ENCODE results near the gene ERN1.

ERN1 gene

DNA sequence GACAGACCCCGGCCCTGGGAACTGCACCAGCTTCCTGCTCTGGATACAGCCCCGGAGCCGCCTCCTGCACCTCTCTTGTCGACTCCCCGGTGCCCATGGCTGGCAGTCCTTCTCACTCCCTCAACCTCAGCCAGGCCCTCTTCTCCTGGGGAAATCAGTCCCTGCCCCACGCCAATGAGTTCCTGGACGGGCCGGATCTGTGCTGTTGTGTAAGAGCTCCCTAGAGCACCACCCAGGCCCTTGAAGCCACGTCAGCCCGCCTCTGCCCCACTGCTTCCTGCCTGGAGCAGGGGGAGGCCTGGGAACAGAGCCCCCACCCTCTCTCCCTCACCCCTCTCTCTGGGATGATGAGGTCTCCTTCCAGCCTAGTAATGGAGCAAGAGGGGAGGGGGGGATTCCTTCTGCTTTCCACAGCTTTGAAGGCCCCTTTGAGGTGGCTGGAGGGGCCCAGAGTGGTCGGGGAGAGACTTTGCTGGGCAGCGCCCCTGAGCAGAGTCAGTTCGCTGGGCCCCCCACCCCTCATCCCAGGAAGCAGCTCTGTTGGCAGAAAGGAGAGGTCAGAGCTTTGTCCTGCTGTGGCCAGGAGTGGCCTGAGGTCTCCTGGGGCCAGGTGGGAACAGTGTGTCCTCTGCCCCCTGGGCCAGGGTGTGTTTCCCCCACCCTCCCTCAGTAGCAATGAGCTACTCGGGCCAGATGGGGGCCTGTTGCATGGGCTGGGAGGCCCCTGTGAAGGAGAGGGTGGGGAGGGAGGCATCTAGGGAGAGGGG is 128.0 kb downstream of the ERN1 start:
- DNase-seq, result no peak

DNA sequence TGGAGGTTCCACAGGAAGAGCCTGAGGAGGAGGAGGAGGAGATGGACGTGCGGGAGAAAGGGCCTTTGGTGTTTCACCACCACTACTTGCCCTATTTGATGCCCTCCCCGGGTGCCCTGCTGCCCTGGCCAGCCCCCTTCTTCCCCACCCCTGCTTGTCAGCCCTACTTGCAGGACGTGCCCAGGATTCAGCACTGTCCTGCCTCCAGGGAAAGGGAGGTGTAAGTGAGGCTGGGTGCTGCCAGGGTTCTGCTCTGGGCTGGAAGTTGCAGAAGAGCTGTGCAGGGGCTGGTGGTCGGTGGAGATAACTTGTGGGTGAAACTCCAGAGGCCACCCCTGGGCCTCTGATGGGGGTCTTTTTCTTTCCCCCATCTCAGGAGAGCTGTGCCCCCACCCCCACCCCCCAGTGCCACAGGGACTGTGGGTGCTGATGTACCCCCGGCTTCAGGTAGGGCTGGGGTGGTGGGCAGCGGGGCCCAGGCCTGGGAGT is 128.8 kb downstream of the ERN1 start:
- DNase-seq, result no peak

DNA sequence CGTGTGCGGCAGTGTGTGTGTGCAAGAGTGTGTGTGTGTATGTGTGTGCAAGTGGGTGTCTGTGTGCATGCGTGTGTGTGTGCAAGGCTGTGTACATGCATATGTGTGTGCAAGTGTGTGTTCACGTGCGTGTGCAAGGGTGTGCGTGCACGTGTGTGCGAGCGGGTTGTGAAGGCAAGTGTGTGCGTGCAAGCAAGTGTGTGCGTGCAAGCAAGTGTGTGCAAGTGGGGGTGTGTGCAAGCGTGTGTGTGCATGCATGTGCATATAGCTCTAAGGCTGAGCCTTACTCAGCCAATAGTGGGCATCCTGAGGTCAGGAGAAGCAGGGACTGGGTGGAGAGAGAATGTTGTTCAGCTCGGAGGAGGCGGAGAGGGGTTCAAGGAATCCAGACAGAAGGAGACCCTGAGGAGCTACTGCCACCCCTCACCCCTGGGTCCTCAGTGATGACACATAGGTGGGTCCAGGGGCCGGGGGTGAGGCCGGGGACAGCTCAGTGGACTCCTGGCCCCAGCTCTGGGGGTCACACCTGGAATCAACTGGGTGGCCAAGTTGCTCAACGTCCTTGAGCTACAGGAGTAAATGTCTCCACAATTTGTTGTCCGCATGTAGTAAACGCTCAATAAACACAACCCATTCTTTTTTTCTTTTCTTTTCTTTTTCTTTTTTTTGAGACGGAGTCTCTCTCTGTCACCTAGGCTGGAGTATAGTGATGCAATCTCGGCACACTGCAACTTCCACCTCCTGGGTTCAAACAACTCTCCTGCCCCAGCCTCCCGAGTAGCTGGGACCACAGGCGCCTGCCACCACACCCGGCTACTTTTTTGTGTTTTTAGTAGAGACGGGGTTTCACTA is 130.0 kb downstream of the ERN1 start:
- no peak for DNase-seq

DNA sequence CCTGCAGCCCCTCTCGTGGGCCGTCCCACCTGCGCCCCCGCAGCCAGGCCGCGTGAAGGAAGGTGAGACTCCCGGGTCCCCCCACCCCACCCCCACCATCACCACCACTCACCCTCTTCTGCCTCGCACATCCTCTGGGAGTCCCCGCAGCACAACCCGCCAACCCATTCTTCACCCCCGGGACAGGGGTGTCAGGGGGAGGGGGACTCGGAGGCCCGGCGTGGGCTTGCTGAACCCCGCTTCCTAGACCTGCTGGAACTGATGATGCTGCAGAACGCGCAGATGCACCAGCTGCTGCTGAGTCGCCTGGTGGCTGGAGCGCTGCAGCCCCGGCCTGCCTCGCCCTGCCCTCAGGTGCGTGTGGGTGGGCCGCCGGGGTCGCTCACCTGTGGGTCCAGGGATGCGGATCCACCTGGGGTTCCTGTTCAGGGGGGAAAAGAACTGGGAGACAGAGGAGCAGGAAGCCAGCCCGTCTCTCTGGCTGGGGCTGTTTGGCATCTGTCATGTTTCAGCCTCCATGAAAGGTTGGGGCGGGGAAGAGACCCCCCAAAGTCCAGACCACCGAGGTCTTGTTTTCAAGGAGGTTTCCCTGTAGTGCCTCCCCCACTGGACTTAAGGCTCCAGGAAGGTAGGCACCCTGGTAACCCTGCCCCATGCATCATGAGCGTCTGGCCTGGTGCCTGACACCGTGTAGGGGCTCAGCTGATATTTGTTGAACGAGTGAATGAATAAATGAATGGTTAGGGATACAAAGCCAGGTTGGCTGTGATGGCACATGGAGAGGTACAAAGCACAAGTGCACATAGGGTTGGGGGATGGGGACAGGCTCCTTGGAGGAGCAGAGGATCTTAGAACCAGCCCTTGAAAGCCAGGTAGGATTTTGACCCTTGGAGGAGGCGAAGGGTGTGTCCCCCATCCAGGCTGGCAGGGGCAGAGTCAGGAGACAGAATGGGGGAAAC is 130.9 kb downstream of the ERN1 start:
- DNase-seq, result no peak

DNA sequence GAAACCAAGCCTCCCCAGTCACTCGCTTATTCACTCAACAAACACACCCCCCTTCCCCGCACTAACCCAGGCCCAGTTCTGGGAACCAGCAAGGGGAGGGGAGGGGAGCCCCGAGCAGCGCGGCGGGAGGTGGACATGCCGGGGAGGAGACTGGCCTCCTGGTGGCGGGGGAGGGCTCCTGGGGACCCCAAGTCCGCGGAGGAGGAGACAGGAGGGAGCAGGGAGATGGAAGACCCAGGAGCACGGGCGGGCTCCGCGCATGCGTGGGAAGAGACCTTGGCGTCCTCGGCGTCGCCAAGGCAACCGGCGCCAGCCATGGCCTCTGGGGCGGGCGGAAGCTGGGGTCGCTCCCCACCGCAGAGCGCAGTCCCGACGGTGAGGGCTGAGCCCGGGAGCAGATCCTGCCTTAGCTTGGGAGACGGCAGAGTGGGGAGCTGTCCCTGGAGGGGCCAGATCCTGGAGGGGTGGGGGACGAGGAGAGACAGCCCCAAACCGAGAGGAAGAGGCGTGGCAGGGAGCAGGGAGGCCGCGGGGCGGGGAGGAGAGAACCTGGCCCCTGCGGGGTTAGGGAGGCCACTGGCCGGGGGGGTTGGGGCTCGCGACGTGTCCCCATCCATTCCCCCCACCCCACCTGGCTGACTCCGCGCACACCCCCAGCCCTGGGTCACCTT is 131.8 kb downstream of the ERN1 start, which contains the start of gene PRR29:
Gene PRR29, plus strand, starts transcription at position 302 of the 671 bp plus-strand sequence. Its CDS starts 14 bp downstream, at position 316.
- peak; percentile 81 for DNase-seq

DNA sequence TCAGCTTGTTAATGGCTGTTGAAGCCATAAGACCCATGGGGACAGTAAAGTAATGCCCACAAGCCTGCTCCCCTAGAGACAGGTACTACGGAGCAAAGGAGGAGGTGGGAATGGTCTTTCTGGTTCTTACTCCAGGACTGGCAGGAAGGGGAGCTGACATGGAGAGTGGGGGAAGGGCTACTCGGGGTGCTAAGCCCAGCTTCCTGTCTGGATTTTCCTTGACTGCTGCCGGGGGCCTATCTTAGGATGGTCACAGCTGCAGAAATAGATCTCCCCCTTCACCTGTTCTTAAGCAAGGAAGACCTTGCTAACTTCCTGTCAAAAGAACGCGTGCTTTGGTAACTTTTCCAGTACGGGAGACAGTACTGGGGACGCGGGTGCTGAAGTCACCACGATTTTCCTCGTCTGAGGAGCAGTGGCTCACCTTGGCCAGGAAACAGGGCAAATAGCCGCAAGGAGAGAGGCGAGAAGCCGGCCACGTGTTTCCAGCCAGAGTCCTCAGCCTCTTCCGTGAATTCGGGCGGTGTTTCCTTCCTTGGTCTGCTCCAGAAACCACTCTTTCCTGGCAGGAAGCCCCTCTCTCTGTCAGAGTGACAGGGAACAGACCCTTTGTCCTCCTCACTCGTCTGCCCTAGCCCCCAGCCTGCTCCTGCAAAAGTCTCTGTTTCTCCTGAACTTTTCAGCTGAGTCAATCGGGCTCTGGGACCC is 132.4 kb downstream of the ERN1 start:
- no peak for DNase-seq

DNA sequence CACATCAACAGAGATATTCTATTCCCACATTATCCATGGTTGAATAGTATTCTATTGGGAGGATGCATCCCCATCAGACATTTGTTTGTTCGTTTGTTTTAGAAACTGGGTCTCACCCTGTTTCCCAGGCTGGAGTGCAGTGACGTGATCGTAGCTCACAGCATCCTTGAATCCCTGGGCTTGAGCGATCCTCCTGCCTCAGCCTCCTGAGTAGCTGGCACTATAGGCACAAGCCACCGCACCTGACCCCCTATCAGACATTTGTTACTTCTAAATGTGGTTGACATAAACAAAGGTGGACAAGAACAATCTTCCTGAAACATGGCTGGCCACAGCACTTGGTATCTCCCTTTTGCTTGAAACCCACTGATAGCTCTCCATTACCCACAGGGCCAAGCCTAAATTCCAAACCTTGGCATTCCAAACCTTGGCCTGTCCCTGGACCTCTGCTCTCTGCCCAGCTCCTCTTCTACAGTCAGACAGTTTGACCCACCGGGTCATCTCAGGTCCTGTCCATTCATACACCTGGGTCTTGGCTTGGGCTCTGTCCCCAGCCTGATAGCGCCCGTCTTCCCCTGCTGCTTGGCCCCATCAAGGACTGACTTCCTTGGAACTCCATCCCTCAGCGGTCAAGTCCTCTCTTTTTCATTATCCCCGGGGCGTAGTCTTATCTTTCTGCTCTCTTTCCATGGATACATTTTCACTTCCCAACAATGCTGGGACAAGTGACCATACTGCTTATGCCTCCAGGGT is 133.3 kb downstream of the ERN1 start:
- no peak for DNase-seq

DNA sequence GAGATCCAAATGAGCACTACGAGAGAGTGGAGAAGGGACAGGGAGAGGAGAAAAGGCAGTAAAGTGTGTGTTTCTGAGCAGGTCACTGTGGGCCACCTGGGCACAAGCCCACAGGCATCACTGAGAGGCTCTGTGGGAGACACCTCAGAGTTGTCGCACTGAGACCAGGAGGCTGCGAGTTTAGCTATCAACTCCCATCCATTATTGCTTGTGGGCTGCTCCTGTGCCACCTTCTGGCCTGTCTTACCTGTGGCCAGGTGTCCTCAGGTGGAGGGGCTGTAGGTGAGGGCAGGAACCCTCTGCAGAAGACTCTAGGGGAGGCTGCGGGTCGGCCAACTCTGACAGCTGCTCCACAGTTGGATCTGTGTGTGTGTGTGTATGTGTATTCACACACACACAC is 134.3 kb downstream of the ERN1 start:
- no peak for DNase-seq

DNA sequence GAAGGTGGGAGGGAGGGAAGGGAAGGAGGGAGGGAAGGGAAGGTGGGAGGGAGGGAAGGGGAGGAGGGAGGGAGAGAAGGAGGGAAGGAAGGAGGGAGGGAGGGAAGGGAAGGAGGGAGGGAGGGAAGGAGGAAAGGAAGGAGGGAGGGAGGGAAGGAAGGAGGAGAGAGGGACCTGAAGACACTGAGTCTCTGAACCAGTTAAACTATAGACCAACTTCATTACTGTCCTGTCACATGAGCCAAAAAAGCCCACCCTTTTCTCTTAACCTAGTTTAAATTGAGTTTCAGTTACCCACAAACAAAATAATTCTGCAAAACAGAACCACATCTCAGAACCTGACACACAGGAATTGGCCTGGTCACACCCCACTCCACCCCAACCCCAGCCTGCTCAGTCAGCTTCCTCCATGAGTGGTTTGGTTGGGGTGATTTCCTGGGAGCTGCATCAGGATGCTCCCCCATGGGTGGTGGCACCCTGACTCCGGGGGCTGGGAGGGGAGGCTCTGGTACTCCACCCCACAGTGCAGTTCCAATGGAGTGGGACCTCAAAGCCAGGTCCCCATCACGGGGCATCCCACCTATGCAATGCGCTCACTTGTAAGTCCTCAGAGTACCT is 136.5 kb downstream of the ERN1 start:
- no peak for DNase-seq

DNA sequence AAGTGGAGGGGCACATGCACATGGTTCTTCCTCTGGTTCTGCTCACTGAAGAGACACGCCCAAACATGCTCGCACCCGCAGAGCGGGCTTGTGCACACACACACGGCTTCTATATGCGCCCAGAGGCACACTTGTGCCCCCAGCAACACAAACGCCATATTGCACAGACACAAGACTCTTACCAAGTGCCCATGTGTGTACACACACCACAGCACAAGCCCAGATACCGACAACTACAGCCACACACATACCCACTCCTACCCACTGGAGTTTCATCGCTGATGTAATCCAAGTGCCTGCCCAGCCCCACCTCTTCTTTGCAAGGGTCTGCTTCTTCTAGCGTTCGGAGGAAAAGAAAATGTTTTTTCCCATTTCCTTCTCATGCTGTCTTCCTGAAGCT is 138.3 kb downstream of the ERN1 start:
- DNase-seq, result no peak

DNA sequence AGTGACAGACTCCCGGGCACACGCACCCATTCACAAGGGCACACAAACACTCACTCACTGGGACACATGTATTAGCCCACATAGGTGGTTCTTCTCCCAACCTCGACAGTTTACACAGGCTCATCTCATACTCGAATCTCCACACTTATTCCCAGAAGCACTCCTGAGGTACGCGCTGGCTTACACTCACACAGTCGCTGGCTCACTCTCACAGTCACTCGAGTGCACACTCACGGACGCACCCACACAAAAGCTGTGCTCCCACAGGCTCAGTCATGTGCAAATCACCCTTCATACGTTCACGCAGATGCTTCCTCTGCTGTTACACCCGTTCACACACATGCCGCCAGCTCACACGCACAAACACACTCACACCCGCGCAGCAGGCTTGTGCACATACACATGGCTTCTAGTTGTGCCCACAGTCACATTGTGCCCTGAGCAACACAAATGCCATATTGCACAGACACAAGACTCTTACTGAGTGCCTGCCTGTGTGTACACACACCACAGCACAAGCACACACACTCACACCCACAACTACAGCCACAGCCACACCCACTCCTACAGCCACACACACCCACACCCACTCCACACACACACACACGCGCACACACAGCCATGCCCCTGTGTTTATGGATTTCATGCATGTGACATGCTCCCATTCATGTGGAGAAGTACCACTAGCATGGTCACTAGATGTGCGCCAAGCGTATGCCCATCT is 140.2 kb downstream of the ERN1 start:
- DNase-seq, result no peak
